Thoracic aorta endothelial cell (primary cell): ENCODE measurements around the gene KRT6B. TPM values are rescaled to one million over a fixed set of nuclear protein-coding genes. Genes with fewer than 3 reads are reported as not detected.

Experiments used
- total RNA-seq: library from RNA; depleted of rRNA; stranded (reverse); fragments of >200 nt; gene quantifications from 2 replicates; pipeline ENCODE4 v1.2.3, GENCODE V29; 2012

The KRT6B gene
- total RNA-seq = not detected in 2 replicates

DNA sequence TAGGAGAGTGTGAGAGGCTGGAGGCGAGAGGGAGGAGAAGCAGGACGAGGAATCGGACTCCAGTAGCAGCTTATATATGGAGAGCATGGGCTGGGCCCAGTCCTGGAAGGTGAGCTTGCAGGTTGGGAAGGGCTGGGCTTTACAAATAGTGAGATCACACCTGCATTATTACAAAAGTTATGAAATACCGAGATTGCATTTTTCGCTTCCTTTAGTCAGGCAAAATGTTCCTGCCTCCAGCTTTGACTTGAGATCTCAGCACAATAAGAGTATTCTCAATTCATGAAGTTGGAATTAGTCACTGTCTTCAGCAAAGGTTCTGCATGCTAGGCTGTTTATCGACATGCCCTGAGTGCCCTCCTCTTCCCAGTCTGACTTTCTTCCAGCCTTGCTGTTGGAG lies at the start of gene KRT6B:
Gene KRT6B (minus strand): TSS at position 46 of the 400 bp plus-strand sequence. CDS start 68 bp downstream, outside the sequence.

DNA sequence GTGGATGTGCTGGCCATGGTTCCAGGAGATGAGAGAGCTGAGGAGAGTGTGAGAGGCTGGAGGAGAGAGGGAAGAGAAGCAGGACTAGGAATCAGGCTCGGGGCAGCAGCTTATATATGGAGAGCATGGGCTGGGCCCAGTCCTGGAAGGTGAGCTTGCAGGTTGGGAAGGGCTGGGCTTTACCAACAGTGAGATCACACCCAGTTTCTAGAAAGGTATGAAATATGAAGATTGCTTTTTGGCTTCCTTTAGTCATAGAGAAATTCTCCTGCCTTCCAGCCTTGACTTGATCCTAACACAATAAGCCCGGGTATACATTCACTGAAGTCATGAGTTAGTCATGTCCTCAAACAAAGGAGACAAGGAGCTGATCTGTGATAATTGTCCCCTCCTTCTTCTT lies 41.2 kb upstream of the KRT6B start, which contains the start of gene KRT6A:
Gene KRT6A (minus strand): TSS at position 86 of the 400 bp plus-strand sequence. CDS start 69 bp downstream, at position 17.

DNA sequence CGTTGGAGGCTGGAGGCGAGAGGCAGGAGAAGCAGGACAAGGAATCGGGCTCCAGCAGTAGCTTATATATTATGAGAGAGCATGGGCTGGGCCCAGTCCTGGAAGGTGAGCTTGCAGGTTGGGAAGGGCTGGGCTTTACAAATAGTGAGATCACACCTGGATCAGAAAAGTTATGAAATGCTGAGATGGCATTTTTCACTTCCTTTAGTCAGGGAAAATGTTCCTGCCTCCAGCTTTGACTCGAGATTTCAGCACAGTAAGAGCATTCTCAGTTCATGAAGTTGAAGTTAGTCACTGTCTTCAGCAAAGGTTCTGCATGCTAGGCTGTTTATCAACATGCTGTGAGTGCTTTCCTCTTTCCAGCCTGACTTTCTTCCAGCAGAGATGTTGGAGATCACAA lies 21.8 kb upstream of the KRT6B start, which contains the start of gene KRT6C:
Gene KRT6C (minus strand): TSS at position 38 of the 400 bp plus-strand sequence. CDS start 68 bp downstream, outside the sequence.

DNA sequence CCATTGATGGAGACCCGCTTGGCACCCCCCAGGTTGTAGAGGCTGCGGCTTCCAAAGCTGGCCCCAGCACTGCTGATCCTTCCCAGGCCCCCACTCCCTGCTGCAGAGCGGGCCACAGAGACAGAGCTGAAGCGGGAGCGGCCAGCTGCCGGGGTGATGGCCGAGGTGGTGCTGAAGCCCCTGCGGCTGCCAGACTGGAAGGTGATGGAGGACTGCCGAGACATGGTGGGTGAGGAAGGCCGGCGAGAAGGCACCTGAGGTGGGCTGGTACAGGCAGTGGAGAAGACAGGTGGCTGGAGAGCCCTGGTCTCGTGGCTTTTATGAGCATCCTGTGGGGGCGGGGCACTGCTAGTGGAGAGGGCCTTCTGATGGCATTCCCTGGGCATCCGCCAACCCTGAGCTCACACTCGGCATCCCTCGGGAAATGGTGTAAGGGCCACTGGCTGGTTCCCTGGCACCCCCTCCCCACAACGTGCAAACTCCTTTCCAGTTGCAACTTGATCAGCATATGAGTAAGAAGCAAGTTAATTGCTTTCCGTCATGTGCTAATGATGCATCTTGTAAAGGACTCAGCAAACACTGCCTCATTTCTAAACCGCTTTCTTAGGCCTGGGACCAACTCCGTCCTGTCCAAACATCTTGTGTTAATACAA lies 17.7 kb downstream of the KRT6B start, which contains the start of gene KRT75:
Gene KRT75 (minus strand): TSS at position 291 of the 653 bp plus-strand sequence. CDS start 67 bp downstream, at position 224.

DNA sequence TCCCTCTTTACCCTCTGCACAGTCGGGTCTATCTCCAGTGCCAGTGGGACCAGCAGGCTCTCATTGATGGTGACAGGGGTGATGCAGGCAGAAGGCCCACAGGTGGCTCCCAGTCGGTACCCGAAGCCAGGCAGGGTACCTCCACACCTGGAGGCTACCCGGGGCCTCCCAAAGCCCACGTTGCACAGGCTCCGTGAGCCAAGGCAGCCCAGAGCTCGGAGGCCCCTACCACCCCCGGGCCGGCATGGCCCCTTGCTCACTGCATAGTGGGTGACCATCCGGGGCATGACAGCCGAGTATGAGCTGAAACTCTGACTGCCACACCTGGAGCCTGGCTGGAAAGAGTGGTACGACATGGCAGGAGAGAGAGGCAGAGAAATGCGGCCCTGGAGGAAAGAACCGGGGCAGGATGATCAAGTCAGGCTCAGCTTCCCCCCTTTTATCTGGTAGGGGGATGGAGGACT lies 46.0 kb downstream of the KRT6B start, which contains the start of gene KRT82:
Gene KRT82 (minus strand): TSS at position 414 of the 464 bp plus-strand sequence. CDS start 58 bp downstream, at position 356.

Other genes starting within 250 kb of the KRT6B start
- 206 and 443 TPM in 2 replicates for gene KRT7, start 218.9 kb downstream of the KRT6B start, total RNA-seq
- 0.13 TPM in 1 of 2 replicates, not detected in the other for gene KRT86, start 177.5 kb downstream of the KRT6B start, total RNA-seq
- not detected in 2 replicates for gene KRT81, start 160.6 kb downstream of the KRT6B start, total RNA-seq
- not detected in 2 replicates for gene KRT83, start 130.7 kb downstream of the KRT6B start, total RNA-seq
- not detected in 2 replicates for gene KRT85, start 84.7 kb downstream of the KRT6B start, total RNA-seq
- gene KRT84, start 66.5 kb downstream of the KRT6B start, total RNA-seq = not detected in 2 replicates
- gene KRT82, start 45.8 kb downstream of the KRT6B start, total RNA-seq = not detected in 2 replicates
- gene KRT75, start 17.8 kb downstream of the KRT6B start, total RNA-seq = not detected in 2 replicates
- gene KRT6C, start 21.7 kb upstream of the KRT6B start, total RNA-seq = not detected in 2 replicates
- gene KRT6A, start 41.1 kb upstream of the KRT6B start, total RNA-seq = not detected in 2 replicates
- gene KRT5, start 68.2 kb upstream of the KRT6B start, total RNA-seq = not detected in 2 replicates
- not detected in 2 replicates for gene KRT71, start 101.0 kb upstream of the KRT6B start, total RNA-seq
- gene KRT74, start 121.7 kb upstream of the KRT6B start, total RNA-seq = not detected in 2 replicates
- gene KRT72, start 149.3 kb upstream of the KRT6B start, total RNA-seq = not detected in 2 replicates
- not detected in 2 replicates for gene KRT73, start 166.4 kb upstream of the KRT6B start, total RNA-seq
- gene KRT2, start 200.1 kb upstream of the KRT6B start, total RNA-seq = not detected in 2 replicates
- gene KRT1, start 228.3 kb upstream of the KRT6B start, total RNA-seq = not detected in 2 replicates